WTC11 (cell line): ENCODE data around the gene POLDIP3.

ENCODE experiments used
- ATF1 ChIP-seq: sonication (generic); formaldehyde crosslinking; IDR thresholded peaks from 2 replicates; pipeline ENCODE4 v1.8.1; 2023; ENCODE audit warnings: mild to moderate bottlenecking, moderate library complexity, missing genetic modification reagents
- GABPB1 ChIP-seq: sonication (generic); formaldehyde crosslinking; IDR thresholded peaks from 2 replicates; pipeline ENCODE4 v1.8.1; 2023; ENCODE audit warnings: mild to moderate bottlenecking, missing genetic modification reagents
- JUN ChIP-seq: sonication (generic); formaldehyde crosslinking; IDR thresholded peaks from 2 replicates; pipeline ENCODE4 v1.8.0; 2023; ENCODE audit warnings: mild to moderate bottlenecking, missing genetic modification reagents
- MYBL2 ChIP-seq: sonication (generic); formaldehyde crosslinking; IDR thresholded peaks from 2 replicates; pipeline ENCODE4 v1.8.1; 2023; ENCODE audit warnings: mild to moderate bottlenecking, moderate library complexity, missing genetic modification reagents
- NFE2L1 ChIP-seq: sonication (generic); formaldehyde crosslinking; IDR thresholded peaks from 2 replicates; pipeline ENCODE4 v1.8.1; 2023; ENCODE audit warnings: missing genetic modification reagents
- NR2C2 ChIP-seq: sonication (generic); formaldehyde crosslinking; IDR thresholded peaks from 2 replicates; pipeline ENCODE4 v1.8.0; 2022; ENCODE audit warnings: mild to moderate bottlenecking, missing genetic modification reagents
- TCF7 ChIP-seq: sonication (generic); formaldehyde crosslinking; IDR thresholded peaks from 2 replicates; pipeline ENCODE4 v1.8.0; 2022; ENCODE audit warnings: mild to moderate bottlenecking, low read depth, missing genetic modification reagents, moderate library complexity
- ZNF671 ChIP-seq: fragments of 250-450 bp; sonication (Bioruptor Pico); IDR thresholded peaks from 2 replicates; pipeline ENCODE4 v1.8.0; 2021; ENCODE audit warnings: mild to moderate bottlenecking
- TF ChIP-seq, protein P1 (sequence below): sonication (generic); formaldehyde crosslinking; conservative IDR thresholded peaks from 2 replicates; pipeline ENCODE4 v1.8.1; 2023; ENCODE audit warnings: mild to moderate bottlenecking, low read depth, missing genetic modification reagents, moderate library complexity
- TF ChIP-seq, protein P2 (sequence below): fragments of 200-600 bp; IDR thresholded peaks from 2 replicates; pipeline ENCODE4 v1.8.0; 2022; ENCODE audit warnings: antibody characterized with exemption
- TF ChIP-seq, protein P3 (sequence below): sonication (generic); formaldehyde crosslinking; IDR thresholded peaks from 2 replicates; pipeline ENCODE4 v1.8.0; 2022; ENCODE audit warnings: mild to moderate bottlenecking, missing genetic modification reagents
- TF ChIP-seq, protein P4 (sequence below): sonication (generic); formaldehyde crosslinking; IDR thresholded peaks from 2 replicates; pipeline ENCODE4 v1.8.1; 2023; ENCODE audit warnings: mild to moderate bottlenecking, moderate library complexity, missing genetic modification reagents
- TF ChIP-seq, protein P5 (sequence below): sonication (generic); formaldehyde crosslinking; IDR thresholded peaks from 2 replicates; pipeline ENCODE4 v1.8.1; 2023; ENCODE audit warnings: mild to moderate bottlenecking, missing genetic modification reagents
- TF ChIP-seq, protein P6 (sequence below): sonication (generic); formaldehyde crosslinking; IDR thresholded peaks from 2 replicates; pipeline ENCODE4 v1.8.1; 2023; ENCODE audit warnings: mild to moderate bottlenecking, missing genetic modification reagents

DNA sequence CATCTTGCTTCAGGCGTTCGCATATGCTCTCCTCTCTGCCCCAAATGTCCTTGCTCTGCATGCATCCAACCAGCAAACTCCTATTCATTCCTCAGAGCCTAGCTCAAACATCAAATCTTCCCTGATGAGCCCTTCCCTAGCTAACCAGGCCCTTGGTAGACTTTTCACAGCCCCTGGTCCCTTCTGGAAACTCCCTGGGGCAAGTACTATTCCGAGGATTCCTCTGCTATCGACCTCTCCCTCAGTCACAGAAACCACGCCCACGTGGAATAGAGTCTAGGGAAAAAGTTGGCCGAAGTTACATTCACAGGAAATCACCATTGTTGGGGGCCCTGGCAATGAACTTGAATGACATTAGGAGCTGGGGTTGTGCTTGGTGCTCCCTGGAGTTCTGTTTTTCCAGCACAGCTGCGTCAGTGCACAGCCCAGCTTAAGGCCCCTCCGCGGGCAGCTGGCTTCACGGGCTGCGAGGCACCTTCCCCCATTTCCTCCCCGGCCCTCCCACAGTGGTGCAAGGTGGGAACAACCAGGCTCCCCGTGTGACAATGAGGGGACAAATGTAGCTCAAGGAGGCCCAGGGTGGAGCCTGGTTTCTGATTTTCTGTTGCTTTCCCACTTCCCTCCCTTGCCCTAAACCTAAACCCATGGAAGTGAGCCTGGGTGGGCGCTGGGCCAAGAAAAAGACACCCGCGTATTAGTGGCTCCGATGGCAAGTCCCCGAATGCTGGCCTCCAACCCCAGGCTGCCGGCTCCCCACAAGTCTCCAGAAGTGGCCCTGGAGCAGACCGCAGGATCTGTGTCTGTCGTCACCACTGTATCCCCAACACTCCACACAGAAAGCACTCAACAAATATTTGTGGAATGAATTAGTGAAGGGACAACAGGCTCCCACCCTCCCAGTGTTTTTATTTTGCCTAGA lies 30.0 kb upstream of the POLDIP3 start:
- TF ChIP-seq, protein P1, sequence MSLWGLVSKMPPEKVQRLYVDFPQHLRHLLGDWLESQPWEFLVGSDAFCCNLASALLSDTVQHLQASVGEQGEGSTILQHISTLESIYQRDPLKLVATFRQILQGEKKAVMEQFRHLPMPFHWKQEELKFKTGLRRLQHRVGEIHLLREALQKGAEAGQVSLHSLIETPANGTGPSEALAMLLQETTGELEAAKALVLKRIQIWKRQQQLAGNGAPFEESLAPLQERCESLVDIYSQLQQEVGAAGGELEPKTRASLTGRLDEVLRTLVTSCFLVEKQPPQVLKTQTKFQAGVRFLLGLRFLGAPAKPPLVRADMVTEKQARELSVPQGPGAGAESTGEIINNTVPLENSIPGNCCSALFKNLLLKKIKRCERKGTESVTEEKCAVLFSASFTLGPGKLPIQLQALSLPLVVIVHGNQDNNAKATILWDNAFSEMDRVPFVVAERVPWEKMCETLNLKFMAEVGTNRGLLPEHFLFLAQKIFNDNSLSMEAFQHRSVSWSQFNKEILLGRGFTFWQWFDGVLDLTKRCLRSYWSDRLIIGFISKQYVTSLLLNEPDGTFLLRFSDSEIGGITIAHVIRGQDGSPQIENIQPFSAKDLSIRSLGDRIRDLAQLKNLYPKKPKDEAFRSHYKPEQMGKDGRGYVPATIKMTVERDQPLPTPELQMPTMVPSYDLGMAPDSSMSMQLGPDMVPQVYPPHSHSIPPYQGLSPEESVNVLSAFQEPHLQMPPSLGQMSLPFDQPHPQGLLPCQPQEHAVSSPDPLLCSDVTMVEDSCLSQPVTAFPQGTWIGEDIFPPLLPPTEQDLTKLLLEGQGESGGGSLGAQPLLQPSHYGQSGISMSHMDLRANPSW (CRISPR knock-in tag): no peak
- no peak for TF ChIP-seq TCF7 (CRISPR knock-in tag)
- TF ChIP-seq, protein P2, sequence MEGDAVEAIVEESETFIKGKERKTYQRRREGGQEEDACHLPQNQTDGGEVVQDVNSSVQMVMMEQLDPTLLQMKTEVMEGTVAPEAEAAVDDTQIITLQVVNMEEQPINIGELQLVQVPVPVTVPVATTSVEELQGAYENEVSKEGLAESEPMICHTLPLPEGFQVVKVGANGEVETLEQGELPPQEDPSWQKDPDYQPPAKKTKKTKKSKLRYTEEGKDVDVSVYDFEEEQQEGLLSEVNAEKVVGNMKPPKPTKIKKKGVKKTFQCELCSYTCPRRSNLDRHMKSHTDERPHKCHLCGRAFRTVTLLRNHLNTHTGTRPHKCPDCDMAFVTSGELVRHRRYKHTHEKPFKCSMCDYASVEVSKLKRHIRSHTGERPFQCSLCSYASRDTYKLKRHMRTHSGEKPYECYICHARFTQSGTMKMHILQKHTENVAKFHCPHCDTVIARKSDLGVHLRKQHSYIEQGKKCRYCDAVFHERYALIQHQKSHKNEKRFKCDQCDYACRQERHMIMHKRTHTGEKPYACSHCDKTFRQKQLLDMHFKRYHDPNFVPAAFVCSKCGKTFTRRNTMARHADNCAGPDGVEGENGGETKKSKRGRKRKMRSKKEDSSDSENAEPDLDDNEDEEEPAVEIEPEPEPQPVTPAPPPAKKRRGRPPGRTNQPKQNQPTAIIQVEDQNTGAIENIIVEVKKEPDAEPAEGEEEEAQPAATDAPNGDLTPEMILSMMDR: no peak
- TF ChIP-seq, protein P3, sequence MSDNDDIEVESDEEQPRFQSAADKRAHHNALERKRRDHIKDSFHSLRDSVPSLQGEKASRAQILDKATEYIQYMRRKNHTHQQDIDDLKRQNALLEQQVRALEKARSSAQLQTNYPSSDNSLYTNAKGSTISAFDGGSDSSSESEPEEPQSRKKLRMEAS (CRISPR knock-in tag): no peak
- no peak for TF ChIP-seq NR2C2
- TF ChIP-seq NFE2L1 (CRISPR knock-in tag): no peak
- TF ChIP-seq GABPB1: no peak
- TF ChIP-seq, protein P4, sequence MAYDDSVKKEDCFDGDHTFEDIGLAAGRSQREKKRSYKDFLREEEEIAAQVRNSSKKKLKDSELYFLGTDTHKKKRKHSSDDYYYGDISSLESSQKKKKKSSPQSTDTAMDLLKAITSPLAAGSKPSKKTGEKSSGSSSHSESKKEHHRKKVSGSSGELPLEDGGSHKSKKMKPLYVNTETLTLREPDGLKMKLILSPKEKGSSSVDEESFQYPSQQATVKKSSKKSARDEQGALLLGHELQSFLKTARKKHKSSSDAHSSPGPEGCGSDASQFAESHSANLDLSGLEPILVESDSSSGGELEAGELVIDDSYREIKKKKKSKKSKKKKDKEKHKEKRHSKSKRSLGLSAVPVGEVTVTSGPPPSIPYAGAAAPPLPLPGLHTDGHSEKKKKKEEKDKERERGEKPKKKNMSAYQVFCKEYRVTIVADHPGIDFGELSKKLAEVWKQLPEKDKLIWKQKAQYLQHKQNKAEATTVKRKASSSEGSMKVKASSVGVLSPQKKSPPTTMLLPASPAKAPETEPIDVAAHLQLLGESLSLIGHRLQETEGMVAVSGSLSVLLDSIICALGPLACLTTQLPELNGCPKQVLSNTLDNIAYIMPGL (CRISPR knock-in tag): no peak
- TF ChIP-seq JUN (CRISPR knock-in tag): no peak
- no peak for TF ChIP-seq ATF1 (CRISPR knock-in tag)
- TF ChIP-seq, protein P5, sequence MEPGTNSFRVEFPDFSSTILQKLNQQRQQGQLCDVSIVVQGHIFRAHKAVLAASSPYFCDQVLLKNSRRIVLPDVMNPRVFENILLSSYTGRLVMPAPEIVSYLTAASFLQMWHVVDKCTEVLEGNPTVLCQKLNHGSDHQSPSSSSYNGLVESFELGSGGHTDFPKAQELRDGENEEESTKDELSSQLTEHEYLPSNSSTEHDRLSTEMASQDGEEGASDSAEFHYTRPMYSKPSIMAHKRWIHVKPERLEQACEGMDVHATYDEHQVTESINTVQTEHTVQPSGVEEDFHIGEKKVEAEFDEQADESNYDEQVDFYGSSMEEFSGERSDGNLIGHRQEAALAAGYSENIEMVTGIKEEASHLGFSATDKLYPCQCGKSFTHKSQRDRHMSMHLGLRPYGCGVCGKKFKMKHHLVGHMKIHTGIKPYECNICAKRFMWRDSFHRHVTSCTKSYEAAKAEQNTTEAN (CRISPR knock-in tag): no peak
- no peak for TF ChIP-seq MYBL2 (CRISPR knock-in tag)
- TF ChIP-seq ZNF671: no peak
- TF ChIP-seq, protein P6, sequence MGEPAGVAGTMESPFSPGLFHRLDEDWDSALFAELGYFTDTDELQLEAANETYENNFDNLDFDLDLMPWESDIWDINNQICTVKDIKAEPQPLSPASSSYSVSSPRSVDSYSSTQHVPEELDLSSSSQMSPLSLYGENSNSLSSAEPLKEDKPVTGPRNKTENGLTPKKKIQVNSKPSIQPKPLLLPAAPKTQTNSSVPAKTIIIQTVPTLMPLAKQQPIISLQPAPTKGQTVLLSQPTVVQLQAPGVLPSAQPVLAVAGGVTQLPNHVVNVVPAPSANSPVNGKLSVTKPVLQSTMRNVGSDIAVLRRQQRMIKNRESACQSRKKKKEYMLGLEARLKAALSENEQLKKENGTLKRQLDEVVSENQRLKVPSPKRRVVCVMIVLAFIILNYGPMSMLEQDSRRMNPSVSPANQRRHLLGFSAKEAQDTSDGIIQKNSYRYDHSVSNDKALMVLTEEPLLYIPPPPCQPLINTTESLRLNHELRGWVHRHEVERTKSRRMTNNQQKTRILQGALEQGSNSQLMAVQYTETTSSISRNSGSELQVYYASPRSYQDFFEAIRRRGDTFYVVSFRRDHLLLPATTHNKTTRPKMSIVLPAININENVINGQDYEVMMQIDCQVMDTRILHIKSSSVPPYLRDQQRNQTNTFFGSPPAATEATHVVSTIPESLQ (CRISPR knock-in tag): no peak
